Large intestine (tissue), 3 donors: ENCODE measurements around the gene RBMX. TPM values are rescaled to one million over a fixed set of nuclear protein-coding genes. Genes with fewer than 3 reads are reported as not detected.
"Not testable (repeated sequence)": the region's sequence is repeated elsewhere in the genome, so short reads cannot be mapped to it uniquely, and the experiment has no call there.

ENCODE experiments used
- DNase-seq, 2 donors: peaks; one replicate each; pipeline versions ENCODE4 v3.0.0 to v3.0.0-alpha.2; 2013
- H3K27ac ChIP-seq: one replicate; pipeline ENCODE4 v1.5.1; 2013; ENCODE audit warnings: low read length
- H3K27me3 ChIP-seq: 2 replicates; pipeline ENCODE4 v1.6.1; 2013; ENCODE audit warnings: low read length; ENCODE audit not compliant: control insufficient read depth, insufficient read depth
- H3K36me3 ChIP-seq: 2 replicates; pipeline ENCODE4 v1.6.1; 2013; ENCODE audit warnings: low read length; ENCODE audit not compliant: control insufficient read depth, insufficient read depth
- H3K4me1 ChIP-seq: one replicate; pipeline ENCODE4 v1.6.1; 2013; ENCODE audit warnings: low read length; ENCODE audit not compliant: control insufficient read depth, insufficient read depth
- H3K4me3 ChIP-seq: one replicate; pipeline ENCODE4 v1.5.1; 2013; ENCODE audit warnings: low read length
- H3K9me3 ChIP-seq: one replicate; pipeline ENCODE4 v1.6.1; 2013; ENCODE audit warnings: mild to moderate bottlenecking, low read depth, low read length, moderate library complexity; ENCODE audit not compliant: control insufficient read depth
- WGBS: methylation state at CpG from one replicate; pipeline ENCODE4 v1.1.5; 2013; ENCODE audit warnings: low lambda C conversion rate; ENCODE audit not compliant: insufficient coverage; 5-methylcytosine and 5-hydroxymethylcytosine counted together
- polyA plus RNA-seq: library from polyadenylated mRNA; unstranded; fragments of 120-200 nt; gene quantifications from one replicate; pipeline ENCODE4 v1.2.1, GENCODE V29; 2013

The RBMX gene
- polyA plus RNA-seq, 1 donor = 255 TPM

DNA sequence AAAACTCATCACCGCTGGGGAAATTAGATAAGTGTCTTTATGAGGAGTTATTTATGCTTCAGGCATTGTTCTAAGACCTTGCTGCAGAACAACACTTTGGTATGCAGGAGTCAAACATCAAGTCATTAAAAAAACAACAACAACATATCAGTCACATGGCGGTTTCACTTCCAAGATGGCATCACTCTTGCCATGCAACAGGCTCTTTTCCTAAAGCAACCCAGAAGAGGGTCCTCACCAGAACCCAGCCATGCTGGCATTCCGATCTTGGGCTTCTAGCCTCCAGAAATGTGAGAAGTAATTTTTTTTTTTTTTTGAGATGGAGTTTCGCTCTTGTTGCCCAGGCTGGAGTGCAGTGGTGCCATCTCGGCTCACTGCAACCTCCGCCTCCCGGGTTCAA, 8.7 kb upstream of the RBMX start:
- no CpG with 5 or more reads among the region's 7 CpGs for WGBS
- H3K9me3 ChIP-seq = no peaks in the 10 kb centered on the region
- no peaks in the 10 kb centered on the region for H3K36me3 ChIP-seq
- no peak overlapping the region for H3K4me3 ChIP-seq
- no peaks in the 10 kb centered on the region for H3K4me1 ChIP-seq
- no peak overlapping the region for H3K27ac ChIP-seq
- no peak for DNase-seq
- H3K27me3 ChIP-seq = no peaks in the 10 kb centered on the region

DNA sequence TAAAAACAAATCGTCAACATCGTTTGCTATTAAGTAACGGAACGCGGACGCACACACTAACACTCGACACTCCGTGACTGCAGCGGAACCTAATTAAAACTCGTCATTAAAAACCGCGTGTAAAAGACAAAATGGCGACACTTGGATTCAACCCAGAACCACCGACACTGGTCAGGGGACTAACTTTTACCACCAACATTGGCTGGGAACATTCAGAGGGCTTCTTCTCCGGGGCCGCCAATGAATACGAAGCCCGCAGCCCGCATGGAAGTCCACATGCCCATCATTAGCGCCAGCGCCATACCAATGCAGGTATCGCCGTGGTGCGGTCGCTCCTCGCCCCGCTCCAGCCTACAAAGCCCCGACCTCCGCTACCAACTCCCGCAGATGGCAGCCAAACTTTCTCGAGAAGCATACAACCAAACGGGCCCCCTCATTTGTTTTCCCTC, 498 bp downstream of the RBMX start:
- Histone ChIP-seq H3K27me3 (no peaks in the 10 kb centered on the region), H3K4me1 (no peaks in the 10 kb centered on the region), H3K4me3 (peak overlapping the region; percentile 86), H3K36me3 (peaks cover 21% of the 10 kb centered on the region), H3K9me3 (no peaks in the 10 kb centered on the region), H3K27ac (peak overlapping the region; percentile 83)
- DNase-seq = no peak
- no CpG with 5 or more reads among the region's 32 CpGs for WGBS

- Histone ChIP-seq H3K4me3 (peak overlapping the region; percentile 86), H3K27ac (peak overlapping the region; percentile 83), H3K36me3 (peaks cover 28% of the 10 kb centered on the region), H3K4me1 (no peaks in the 10 kb centered on the region), H3K9me3 (no peaks in the 10 kb centered on the region), H3K27me3 (no peaks in the 10 kb centered on the region)
- peak in 1 of 2 donors; percentile 16 for DNase-seq
- no CpG with 5 or more reads among the region's 10 CpGs for whole genome bisulfite sequencing
Measured at GRCh38 chrX:136879001-136879687, 1.4 kb downstream of the RBMX start.

GRCh38 chrX:136878423-136878822, 2.1 kb downstream of the RBMX start:
- Histone ChIP-seq H3K27me3 (no peaks in the 10 kb centered on the region), H3K4me3 (peak overlapping the region; percentile 86), H3K9me3 (no peaks in the 10 kb centered on the region), H3K4me1 (no peaks in the 10 kb centered on the region), H3K27ac (no peak overlapping the region), H3K36me3 (peaks cover 28% of the 10 kb centered on the region)
- DNase-seq = no peak
- WGBS = no CpG with 5 or more reads among the region's 11 CpGs

DNA sequence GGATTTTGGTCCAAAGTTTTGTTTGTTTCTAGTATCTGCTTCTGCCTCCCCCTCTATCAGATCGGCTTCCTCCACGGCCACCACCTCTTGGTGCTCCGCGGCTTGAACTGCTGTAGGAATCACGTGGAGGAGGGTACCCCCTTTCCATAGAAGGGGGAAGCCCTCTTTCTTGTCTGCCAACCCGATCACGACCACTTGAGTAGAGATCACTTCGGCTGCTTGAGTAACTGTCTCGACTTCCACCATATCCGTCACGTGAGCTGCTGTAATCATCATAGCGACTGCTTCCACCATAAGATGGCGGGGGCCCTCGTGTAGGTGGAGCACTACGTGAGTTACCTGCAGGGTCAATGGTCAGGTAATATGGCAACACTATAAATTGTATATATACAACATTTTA, 6.4 kb downstream of the RBMX start:
- H3K27me3 ChIP-seq, H3K4me1 ChIP-seq, DNase-seq, H3K4me3 ChIP-seq, H3K27ac ChIP-seq, H3K9me3 ChIP-seq: not testable (repeated sequence)
- peaks cover 48% of the 10 kb centered on the region for H3K36me3 ChIP-seq
- no CpG with 5 or more reads among the region's 15 CpGs for WGBS

DNA sequence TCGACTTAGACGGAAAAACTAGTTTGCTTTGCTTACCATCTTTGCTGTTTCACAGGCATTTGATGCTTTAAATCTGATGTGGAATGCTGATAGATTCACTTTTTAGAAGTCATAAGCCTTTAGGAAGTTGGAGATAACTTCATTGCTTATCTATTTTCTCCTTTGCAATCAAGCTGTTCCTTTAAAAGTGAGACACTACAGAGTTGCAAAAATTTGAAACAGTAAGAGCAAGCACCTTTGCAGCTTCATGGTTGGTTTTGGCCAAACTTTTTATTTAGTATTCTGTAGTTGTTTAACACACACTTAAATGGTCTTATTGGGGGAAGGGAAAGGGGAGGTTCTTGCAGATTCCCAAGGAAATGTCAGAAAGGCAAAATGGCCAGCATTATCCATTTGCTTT, 7.3 kb downstream of the RBMX start:
- not testable (repeated sequence) for H3K4me1 ChIP-seq, H3K27ac ChIP-seq, H3K9me3 ChIP-seq, H3K27me3 ChIP-seq, H3K4me3 ChIP-seq, DNase-seq
- peaks cover 55% of the 10 kb centered on the region for H3K36me3 ChIP-seq
- no CpG with 5 or more reads among the region's 2 CpGs for WGBS

GRCh38 chrX:136872091-136872700, 8.3 kb downstream of the RBMX start:
- H3K36me3 ChIP-seq = peaks cover 54% of the 10 kb centered on the region
- no peak for DNase-seq
- H3K27me3 ChIP-seq = no peaks in the 10 kb centered on the region
- H3K4me3 ChIP-seq = no peak overlapping the region
- no peak overlapping the region for H3K27ac ChIP-seq
- no peaks in the 10 kb centered on the region for H3K4me1 ChIP-seq
- no CpG with 5 or more reads among the region's 5 CpGs for WGBS
- H3K9me3 ChIP-seq = no peaks in the 10 kb centered on the region

DNA sequence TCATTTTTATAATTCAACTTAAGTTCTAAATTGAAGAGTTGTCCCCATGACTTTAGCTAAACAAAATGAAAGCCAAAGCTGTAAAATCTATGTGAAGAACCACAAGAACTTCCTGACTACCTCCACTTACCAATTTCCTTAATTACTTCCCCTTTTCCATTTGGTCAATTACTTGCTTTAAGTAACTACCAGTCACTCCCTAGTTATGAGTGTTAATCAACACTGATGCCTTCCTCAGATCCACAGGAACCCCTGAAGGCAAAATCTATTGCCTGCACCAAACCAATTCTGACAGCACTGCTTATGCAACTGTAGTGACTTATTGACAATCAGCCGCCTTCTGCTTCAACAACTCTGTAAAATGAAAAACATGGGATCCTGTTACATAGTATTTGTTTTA, 10.5 kb downstream of the RBMX start:
- no peaks in the 10 kb centered on the region for H3K4me1 ChIP-seq
- H3K4me3 ChIP-seq = no peak overlapping the region
- WGBS = no CpG with 5 or more reads among the region's 1 CpG
- H3K9me3 ChIP-seq = no peaks in the 10 kb centered on the region
- H3K27ac ChIP-seq = no peak overlapping the region
- no peaks in the 10 kb centered on the region for H3K27me3 ChIP-seq
- peaks cover 41% of the 10 kb centered on the region for H3K36me3 ChIP-seq
- no peak for DNase-seq

DNA sequence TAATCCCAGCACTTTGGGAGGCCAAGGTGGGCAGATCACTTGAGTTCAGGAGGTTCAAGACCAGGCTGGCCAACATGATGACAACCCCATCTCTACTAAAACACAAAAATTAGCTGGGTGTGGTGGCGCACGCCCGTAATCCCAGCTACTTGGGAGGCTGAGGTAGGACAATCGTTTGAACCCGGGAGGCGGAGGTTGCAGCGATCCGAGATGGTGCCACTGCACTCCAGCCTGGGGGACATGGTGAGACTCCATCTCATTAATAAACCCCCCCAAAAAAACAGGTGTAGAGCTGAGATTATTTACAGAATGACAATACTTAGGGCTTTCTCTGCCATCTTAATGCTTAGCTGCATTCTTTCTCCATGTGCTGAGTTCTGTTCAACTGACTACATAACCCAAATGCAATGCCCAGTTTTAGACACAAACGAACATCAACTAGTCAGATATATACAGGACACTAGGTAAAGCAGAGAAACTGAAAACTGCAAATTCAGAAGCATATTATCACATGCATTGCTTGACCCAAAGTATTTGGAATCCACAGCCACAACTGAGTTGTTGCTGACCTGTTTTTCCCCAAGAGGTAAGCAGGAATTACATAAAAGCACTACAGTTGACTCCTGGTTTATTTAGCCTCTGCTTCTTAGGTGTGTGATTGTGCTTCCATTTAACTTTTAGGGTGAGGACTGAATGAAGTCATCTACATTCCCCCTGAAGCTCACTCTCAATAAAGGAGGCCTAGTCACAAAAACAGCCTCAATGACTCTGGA, 12.1 kb downstream of the RBMX start:
- Histone ChIP-seq H3K36me3 (peaks cover 33% of the 10 kb centered on the region), H3K9me3 (no peaks in the 10 kb centered on the region), H3K4me1 (no peaks in the 10 kb centered on the region), H3K4me3 (no peak overlapping the region), H3K27me3 (no peaks in the 10 kb centered on the region), H3K27ac (no peak overlapping the region)
- no CpG with 5 or more reads among the region's 9 CpGs for WGBS
- DNase-seq = no peak

GRCh38 chrX:136867518-136867917, 13.0 kb downstream of the RBMX start:
- H3K4me1 ChIP-seq = no peaks in the 10 kb centered on the region
- H3K27ac ChIP-seq = no peak overlapping the region
- no peak for DNase-seq
- H3K36me3 ChIP-seq = peaks cover 32% of the 10 kb centered on the region
- H3K9me3 ChIP-seq = no peaks in the 10 kb centered on the region
- H3K27me3 ChIP-seq = no peaks in the 10 kb centered on the region
- no CpG with 5 or more reads among the region's 3 CpGs for WGBS
- H3K4me3 ChIP-seq = no peak overlapping the region
